ENCODE data around the gene SAG.

- TF ChIP-seq EP300 (IDR thresholded peaks at IDR 0.05) = no peak
- TF ChIP-seq CTCF (IDR thresholded peaks at IDR 0.05) = no peak
These were observed 58.4 kb downstream of the SAG start for GRCh38 chr2:233365861-233366520.

All from upper lobe of left lung (tissue), 4 donors.